ENCODE measurements around the gene MAGI2. TPM values are rescaled to one million over a fixed set of nuclear protein-coding genes. Genes with fewer than 3 reads are reported as not detected.
"Not testable (repeated sequence)": the region's sequence is repeated elsewhere in the genome, so short reads cannot be mapped to it uniquely, and the experiment has no call there.

The MAGI2 gene
- polyA plus RNA-seq, 3 donors, result 0.03 to 0.11 TPM; not detected in 1

DNA sequence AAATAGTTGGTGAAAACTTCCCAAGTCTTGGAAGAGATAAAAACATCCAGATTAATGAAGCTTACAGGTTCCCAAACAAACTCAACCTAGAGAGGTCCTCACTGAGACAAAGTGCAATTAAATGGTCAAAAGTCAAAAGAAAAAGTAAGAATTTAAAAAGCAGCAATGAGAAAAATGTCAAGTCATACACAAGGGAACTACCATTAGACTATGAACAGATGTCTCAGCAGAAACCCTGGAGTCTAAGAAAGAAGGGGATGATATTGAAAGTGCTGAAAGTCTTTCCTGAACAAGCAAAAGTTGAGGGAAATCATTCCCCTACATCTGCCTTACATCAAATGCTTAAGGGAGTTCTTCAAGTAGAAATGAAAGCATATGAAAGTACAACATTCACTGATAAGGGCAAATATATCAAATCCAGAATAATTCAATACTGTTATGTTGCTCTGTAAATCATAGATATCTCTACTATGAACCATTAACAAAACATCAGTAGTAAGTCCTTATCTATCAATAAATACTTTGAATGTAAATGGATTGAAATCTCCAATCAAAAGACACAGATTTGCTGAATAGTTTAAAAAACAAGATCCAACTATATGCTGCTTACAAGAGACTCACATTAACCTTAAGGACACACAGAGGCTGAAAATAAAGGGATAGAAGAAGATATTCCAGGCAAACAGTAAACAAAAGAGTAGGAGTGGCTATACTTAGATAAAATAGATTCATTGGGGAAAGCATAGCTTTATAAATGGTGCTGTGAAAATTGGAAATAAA, 1205.4 kb downstream of the MAGI2 start:
- Mint-ChIP-seq H3K27ac (no peak overlapping the region), H3K9me3 (peaks cover 7 to 20% (median 16%) of the 10 kb centered on the region in 7 donors), H3K4me1 (no peaks in the 10 kb centered on the region), H3K27me3 (ENCODE audit: low read depth in 3 of 3) (peaks cover 0 to 1% (median 0%) of the 10 kb centered on the region in 3 donors), H3K4me3 (no peak overlapping the region), H3K36me3 (no peaks in the 10 kb centered on the region)
- DNase-seq, result no peak
- Histone ChIP-seq H3K9me3 (replicated peaks in 1 of 2; ENCODE audit: control insufficient read depth in 1 of 2, insufficient read depth in 1 of 2, low read length in 2 of 2) (peaks cover 19 to 44% of the 10 kb centered on the region in 2 donors), H2AFZ (ENCODE audit: insufficient read depth, low read depth, low read length, poor library complexity, severe bottlenecking) (no peak overlapping the region), H3K9ac (ENCODE audit: insufficient read depth, low read length, poor library complexity, severe bottlenecking) (no peak overlapping the region), H3K79me2 (ENCODE audit: insufficient read depth, low read length) (no peaks in the 10 kb centered on the region), H3K27ac (ENCODE audit: low read depth in 1 of 2, low read length in 2 of 2) (no peak overlapping the region), H3K27me3 (ENCODE audit: control insufficient read depth in 2 of 2, insufficient read depth in 2 of 2, low read length in 2 of 2) (no peaks in the 10 kb centered on the region), H3K4me2 (replicated peaks; ENCODE audit: extremely low read depth, low read length, poor library complexity, severe bottlenecking) (no peak overlapping the region), H4K20me1 (ENCODE audit: insufficient read depth, low read length) (no peaks in the 10 kb centered on the region), H3K4me3 (replicated peaks in 1 of 3; ENCODE audit: low read depth in 2 of 3, low read length in 3 of 3) (no peak overlapping the region), H3K4me1 (ENCODE audit: control insufficient read depth in 1 of 2, insufficient read depth in 2 of 2, low read length in 2 of 2) (no peaks in the 10 kb centered on the region), H3K36me3 (replicated peaks in 1 of 2; ENCODE audit: control insufficient read depth in 1 of 2, insufficient read depth in 2 of 2, low read length in 2 of 2) (no peaks in the 10 kb centered on the region)
- TF ChIP-seq, protein P1, sequence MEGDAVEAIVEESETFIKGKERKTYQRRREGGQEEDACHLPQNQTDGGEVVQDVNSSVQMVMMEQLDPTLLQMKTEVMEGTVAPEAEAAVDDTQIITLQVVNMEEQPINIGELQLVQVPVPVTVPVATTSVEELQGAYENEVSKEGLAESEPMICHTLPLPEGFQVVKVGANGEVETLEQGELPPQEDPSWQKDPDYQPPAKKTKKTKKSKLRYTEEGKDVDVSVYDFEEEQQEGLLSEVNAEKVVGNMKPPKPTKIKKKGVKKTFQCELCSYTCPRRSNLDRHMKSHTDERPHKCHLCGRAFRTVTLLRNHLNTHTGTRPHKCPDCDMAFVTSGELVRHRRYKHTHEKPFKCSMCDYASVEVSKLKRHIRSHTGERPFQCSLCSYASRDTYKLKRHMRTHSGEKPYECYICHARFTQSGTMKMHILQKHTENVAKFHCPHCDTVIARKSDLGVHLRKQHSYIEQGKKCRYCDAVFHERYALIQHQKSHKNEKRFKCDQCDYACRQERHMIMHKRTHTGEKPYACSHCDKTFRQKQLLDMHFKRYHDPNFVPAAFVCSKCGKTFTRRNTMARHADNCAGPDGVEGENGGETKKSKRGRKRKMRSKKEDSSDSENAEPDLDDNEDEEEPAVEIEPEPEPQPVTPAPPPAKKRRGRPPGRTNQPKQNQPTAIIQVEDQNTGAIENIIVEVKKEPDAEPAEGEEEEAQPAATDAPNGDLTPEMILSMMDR (IDR thresholded peaks at IDR 0.05), result no peak
- intact Hi-C loops (cut with micrococcal nuclease), result no loop called here

DNA sequence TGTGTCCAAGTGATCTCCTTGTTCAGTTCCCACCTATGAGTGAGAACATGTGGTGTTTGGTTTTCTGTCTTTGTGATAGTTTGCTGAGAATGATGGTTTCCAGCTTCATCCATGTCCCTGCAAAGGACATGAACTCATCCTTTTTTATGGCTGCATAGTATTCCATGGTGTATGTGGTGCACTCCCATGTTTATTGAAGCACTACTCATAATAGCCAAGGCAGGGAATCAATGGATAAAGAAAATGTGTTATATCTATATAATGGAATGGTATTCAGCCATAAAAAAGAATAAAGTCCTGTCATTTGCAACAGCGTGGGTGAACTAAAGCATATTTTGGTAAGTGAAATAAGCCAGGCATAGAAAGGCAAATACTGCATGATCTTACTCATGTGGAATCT, 1213.3 kb downstream of the MAGI2 start:
- H3K9me3 ChIP-seq (replicated peaks in 1 of 2; ENCODE audit: control insufficient read depth in 1 of 2, insufficient read depth in 1 of 2, low read length in 2 of 2); H4K20me1 ChIP-seq (ENCODE audit: insufficient read depth, low read length); H3K27me3 Mint-ChIP-seq (ENCODE audit: low read depth in 3 of 3); H3K27ac Mint-ChIP-seq; H3K36me3 ChIP-seq (replicated peaks in 1 of 2; ENCODE audit: control insufficient read depth in 1 of 2, insufficient read depth in 2 of 2, low read length in 2 of 2); H3K4me1 ChIP-seq (ENCODE audit: control insufficient read depth in 1 of 2, insufficient read depth in 2 of 2, low read length in 2 of 2); H3K9ac ChIP-seq (ENCODE audit: insufficient read depth, low read length, poor library complexity, severe bottlenecking); H3K27ac ChIP-seq (ENCODE audit: low read depth in 1 of 2, low read length in 2 of 2); H2AFZ ChIP-seq (ENCODE audit: insufficient read depth, low read depth, low read length, poor library complexity, severe bottlenecking); H3K4me1 Mint-ChIP-seq; H3K4me3 ChIP-seq (replicated peaks in 1 of 3; ENCODE audit: low read depth in 2 of 3, low read length in 3 of 3); H3K4me2 ChIP-seq (replicated peaks; ENCODE audit: extremely low read depth, low read length, poor library complexity, severe bottlenecking); DNase-seq; H3K27me3 ChIP-seq (ENCODE audit: control insufficient read depth in 2 of 2, insufficient read depth in 2 of 2, low read length in 2 of 2); intact Hi-C loops (cut with micrococcal nuclease); H3K36me3 Mint-ChIP-seq; H3K79me2 ChIP-seq (ENCODE audit: insufficient read depth, low read length); H3K4me3 Mint-ChIP-seq: not testable (repeated sequence)
- peaks cover 2 to 15% (median 9%) of the 10 kb centered on the region in 7 donors for H3K9me3 Mint-ChIP-seq
- 100% methylated on average over 1 of the region's 1 CpG for WGBS (ENCODE audit: insufficient coverage)

Measured in CD14-positive monocyte (primary cell).